GM21737 (cell line): ENCODE measurements around the gene VMAC.
A peak's percentile ranks its signal among the peaks of the same experiment; 100 is the strongest.

ENCODE experiments used
- ATAC-seq: cut with Tn5 transposase; IDR thresholded peaks from one replicate; pipeline ENCODE4 v1.9.1; 2021; ENCODE audit warnings: mild to moderate bottlenecking, moderate library complexity; ENCODE audit not compliant: unreplicated experiment

Gene VMAC

DNA sequence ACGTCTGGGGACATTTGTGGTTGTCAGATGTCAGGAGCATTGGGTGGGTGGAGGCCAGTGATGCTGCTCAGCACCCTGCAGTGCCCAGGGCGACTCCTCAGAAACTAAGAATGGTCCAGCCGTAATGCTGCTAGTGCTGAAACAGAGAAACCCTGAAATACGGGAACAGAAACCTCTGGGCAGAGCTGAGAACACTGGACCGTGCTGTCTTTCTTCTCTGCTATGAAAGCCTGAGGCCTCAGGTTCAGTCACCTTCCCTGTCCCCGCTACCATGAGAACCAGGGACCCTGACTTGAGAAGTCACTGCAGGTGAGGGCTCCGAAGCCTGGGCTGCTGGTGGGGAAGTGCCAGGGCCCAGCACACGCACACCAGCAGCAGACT lies 22.8 kb downstream of the VMAC start:
- ATAC-seq = peak; percentile 76

DNA sequence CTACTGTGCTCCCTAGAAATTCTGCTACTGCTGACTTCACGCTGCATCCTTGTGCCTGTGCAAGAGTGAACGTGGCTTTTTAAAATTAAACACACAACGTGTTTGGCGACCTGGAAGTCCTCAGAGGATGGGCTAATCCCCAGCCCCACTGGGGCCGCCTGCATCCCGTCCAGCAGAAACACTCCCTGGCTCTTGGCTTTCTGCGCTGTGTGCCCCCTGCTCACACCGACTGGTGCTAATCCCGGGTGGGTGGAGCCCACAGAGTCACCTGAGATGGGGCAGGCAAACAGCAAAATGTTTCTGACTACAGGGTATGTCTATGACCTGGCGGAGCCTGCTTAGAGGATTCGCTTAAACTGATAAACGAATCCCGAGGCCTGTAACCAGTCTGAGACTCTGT lies 24.5 kb downstream of the VMAC start:
- no peak for ATAC-seq

DNA sequence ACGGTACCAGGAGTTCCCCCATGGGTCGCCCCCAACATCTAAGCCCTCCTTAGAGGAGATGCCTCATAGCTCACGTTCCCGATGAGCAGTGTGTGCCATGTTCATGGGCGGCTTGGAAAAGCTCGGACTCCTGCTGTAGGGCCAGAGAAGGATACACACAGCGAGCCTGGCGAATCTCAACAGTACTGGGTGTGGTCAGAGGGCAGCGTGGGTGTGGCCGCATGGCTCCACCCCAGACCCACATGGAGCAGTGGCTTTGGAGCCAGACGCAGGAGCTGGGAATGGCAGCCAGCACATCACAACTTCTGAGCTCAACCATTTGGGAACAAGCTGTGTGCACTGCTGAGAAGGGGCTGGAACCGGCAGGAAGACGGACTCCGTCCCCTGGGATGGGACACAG lies 25.0 kb downstream of the VMAC start:
- ATAC-seq = no peak

DNA sequence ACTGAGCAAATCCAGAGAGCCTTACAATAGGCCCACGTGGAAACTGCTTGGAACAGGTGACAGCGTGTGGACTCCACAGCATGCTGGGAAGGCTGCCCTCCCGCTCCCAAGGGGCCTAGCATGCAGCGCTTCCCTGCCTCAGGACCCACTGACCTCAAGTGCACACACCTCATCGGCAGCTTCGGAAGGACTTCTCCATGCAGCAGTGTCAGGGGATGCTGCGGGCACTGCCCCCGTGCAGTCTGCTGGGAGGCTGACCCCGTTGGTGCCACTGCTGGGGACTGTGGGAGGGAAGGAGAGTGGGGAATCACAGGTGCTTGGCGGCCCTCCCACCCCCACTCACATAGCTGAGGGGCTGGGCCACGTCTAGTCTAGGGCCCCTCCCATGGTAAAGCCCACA lies 26.6 kb downstream of the VMAC start:
- ATAC-seq = no peak

DNA sequence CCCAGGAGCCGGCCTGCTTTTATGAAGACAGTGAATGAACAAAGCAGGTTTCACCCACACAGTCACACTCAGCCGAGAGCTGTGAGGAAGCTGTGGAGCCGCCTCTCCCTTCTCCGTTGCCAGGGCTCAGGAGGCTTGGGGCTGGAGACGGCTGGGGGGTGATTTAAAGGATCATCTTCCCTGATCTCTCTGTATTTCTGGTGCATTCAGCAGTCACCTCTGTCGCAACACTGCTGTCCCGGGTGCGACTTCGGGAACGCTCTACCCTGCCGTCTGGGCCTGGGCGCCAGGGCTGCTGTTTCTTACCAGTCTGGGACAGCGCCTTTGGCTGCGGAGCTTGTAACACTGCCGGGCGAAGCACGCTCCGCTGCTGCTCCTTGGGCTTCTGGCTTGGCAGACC lies 27.5 kb downstream of the VMAC start:
- ATAC-seq = no peak

DNA sequence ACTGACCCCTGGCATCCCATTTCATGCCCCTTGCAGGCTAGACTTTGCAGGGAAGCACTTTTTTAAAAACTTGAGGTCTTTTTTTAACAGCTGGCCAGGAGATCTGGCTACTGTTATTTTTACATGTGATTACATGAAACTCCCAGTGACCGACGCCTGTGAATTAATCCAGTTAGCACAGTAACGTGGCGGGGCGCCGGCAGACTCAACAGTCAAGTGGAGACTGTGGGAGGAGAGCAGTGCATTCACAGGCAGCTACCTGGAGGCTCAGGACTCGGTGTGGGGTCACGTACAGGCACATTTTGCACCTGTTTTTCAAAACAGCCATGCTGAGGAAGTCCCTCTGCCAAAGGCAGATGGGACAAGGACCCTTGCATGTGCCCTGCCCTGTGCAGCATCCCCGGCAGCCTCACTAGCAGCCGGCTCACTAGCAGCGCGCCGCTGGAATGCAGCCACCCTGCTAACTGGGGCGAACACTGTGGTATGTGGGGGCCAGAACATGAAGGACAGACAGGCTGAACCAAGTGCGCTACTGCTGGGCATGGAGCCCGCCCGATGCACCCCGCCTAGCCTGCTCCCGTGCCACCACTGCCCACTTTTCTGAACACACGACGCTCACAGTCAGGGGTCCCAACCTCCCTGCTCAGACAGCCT lies 28.1 kb downstream of the VMAC start:
- ATAC-seq = no peak

DNA sequence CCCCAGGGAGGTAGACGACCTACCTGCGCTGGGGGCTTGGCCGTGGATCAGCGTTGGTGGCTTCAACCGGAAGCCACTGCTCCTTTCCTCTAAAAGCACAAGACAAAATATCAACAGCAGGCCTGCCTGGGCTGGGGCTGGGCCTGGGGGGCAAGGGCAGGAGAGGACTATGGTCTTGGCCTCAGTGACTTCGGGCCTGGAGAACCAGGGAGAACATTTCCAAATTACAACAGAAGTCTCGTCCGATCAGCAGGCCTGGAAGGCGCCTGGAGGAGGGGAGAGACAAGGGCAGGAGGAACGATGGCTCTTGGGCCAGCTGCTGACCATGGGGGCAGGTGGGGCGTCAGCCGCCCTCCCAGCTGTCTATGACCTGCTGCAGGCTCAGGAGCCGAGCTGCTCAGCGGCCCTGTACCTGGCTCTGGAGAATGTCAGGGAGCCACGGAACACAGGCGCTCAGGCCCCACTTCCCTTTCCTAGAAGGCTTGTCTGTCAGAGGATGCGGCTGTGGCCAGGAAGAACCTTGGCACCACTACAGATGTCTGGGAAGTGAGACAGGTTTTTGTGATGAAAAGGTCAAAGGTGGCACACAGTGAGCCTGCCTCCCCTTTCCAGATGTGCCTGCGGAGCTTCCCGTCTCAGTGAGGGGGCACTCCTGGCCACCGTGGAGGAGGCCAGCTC lies 28.9 kb downstream of the VMAC start:
- no peak for ATAC-seq

DNA sequence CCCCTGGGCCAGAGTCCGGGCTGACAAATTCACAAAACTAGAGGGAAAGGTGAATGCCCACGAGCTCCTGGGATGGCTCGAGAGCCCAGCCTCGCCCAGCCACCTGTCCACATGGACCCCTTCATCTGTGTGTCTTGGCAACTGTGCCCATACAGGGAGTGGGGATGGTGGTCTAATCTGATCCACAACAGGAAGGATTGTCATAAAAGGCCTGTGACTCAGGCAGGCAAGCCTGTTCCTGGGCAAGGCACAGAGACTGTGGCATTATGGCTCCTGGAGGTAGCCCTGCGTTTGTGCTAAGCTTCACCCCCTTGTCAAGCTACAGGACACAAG lies 29.4 kb downstream of the VMAC start:
- no peak for ATAC-seq

DNA sequence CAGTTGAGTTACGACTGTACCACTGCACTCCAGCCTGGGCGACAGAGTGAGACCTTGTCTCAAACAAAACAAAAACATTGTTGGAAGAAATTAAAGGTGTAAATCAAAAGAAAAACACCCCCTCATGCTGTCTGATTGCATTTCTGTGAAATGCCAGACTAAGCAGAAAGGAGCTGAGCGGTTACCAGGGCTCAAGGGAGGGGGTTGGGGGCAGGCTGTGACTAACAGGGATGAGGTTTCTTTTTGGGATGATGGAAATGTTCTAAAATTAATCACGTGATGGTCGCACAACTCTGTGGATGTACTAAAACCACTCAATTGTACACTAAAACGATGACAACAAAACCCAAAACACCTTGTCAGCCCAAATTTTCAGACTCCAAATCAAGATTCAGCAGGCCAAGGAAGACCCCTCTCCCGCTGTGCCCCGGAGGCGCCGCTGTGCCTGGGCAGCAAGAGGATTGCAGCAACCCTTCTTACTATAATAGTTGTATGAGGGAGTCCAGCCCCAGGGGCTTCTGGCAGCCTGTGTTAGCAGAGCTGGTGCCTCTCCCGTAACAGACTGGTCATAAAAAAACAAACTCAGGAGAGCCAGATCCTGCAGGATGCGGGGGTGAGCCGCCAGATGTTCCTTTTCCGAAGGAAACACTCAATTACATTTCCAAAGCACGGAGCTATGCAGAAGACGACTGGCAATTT lies 30.3 kb downstream of the VMAC start:
- no peak for ATAC-seq

DNA sequence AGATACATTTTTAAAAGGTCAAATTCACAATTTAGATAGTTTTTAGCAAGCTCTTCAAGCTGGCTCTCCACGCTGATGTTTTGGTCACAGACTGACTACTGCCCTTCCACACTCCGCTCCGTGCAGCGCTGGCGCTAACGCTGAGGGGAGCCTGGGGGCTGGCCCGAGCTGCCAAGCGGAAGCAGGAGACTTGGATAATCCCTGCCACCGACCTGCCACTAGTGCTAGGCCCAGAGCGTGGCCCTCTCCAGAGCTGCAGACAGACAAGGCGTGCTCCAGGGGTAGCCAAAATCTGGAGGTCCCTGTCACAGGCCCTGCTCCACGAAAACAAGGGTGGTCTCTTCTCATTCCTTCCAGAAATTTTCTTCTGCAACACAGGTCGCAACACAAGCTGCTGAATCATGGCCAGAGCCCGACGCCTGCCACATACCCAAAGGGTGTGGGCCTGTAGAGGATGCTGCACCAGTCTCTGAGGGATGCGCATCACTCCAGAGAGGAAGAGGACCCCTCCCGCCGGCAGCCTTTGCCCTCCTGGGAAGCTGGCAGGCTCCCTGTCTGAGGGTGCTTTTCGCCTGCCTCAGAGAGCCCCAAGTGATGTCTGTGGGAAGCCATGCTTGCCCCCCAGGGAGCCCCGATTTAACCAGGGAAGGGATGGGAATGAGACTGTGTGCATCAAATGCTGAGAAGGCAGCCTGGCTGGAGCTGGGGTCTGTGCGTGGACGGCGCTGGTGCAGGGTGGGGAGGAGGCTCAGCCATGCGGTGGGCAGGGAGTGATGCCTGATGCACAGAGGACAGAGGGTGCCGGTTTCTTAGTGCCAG lies 31.0 kb downstream of the VMAC start:
- ATAC-seq = no peak

DNA sequence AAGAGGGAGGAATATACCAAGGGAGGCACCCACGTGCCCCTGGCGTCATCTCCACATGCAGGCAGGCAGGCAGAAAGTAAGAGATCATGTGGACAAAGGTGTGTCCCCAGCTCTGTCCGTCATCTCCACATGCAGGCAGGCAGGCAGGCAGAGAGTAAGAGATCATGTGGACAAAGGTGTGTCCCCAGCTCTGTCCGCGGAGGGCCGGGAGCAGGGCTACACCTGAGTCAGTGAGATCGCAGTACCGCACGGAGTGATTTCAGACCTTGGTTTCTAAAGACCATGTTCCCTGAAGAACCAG lies 31.6 kb downstream of the VMAC start:
- no peak for ATAC-seq

DNA sequence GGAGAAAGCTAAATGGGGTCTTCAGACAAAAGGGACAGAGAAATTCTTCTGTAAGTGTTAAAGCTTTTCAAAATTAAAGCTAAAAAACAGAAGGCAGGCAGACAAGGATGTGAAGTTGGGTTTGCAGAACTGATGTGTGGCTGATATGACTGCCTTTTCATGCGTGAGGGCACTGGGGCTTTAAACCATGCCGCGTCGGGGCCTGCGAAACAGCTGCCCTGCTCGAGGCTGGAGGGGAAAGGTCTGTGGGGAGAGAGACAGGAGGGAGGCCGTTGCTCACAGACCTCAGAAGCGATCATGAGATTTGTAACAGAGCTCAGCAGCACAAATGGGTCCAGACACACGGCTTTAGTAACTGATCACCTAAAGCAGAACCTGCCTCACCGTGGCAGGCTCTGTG lies 32.9 kb downstream of the VMAC start:
- no peak for ATAC-seq

DNA sequence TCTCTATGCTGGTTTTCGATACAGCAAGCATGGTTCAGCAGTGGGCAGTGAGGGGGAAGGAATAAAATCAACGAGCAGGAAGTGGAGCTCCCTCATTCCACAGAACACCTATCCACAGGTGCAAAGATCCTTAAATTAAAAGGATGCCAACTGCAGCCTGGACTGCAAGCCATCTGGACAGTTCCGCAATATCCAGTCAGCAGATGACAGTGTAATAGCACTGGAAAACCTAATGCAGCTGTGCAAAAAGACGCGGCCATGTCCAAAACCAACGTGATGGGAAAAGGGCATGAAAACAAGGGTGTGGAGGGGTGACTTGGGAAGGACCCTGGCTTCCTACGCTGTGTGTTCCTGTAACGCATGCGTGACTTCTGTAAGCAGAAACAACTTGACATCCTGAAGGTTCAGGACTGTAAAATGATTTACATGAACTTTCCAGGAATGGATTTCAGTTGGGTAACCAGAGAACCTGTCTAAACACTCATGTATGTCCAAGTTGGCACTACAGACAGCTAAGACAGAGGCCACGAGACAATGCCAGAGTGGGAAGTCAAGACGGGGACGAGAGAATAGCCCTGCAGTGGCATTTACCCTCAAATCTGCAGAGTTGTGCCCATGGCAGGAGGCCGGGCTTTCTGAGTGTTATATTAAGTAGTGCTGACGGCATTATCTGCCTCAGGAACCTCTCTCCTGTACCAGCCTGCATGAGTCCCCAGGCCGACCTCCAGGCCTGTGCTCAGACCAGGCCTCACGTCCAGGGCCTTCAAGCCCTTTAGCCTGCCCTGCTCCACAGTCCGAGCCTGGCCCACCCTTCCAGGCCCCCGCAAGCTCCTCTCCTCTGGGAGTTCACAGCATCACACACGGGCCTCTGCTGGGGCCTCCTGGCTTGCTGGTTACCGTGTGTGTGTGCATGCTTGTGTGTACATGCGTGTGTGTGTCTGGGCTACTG lies 35.9 kb downstream of the VMAC start:
- ATAC-seq = no peak

DNA sequence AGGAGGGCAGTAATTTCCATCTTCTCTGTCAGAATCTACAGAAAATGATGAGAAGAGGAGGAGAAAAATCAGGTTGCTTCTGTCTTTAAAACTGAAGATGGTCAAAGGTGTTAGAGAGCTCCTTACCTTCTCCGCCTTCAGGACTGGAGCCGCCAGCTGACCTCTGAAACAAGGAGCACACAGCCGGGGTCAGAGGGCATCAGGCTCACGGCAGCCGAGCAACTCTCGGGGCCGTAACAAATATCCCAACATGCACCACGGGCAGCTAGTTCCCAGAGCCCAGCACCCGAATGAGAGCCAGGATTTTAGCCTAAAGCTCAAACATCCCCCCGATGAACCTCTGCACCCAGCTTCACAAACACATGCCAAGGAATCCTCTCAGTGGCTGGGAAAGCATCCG lies 37.0 kb downstream of the VMAC start:
- no peak for ATAC-seq

DNA sequence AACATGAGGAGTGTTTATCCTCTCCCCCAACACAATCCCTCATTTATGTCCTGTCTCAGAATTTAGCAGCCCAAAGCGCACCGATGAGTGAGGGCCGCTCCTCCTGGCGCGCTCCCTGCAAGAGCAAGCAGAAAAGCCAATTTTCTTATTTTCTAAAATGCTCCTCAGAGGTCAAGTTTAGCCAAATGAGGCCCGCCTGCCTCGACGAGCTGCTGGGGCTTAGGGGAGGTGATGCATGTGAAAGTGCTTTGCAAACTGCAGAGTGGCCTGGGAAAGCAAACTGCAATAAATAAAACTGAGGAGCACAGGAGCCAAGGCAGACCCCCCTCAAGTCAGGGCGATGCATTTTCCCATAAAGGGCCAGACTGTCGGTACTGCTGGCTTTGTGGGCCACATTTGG lies 38.4 kb downstream of the VMAC start:
- ATAC-seq = no peak

DNA sequence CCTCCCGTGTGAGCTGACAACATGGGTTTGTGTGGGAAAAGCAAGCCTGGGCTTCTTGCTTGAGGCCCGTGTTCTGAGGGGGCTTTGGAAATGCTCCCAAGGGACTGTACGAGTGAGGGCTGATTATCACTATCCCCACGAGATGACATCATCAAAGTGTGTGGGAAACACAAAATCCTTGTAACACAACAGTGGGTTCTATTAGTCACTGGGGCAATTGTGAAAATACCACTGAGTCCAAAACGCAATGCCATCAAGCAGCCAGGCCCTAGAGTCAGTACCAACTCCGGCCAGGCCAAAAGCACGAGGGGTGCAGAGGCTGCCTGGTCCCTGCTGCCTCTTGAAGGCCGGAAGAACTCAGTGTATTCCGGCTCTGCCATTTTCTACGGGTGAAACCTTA lies 39.0 kb downstream of the VMAC start:
- ATAC-seq = no peak

DNA sequence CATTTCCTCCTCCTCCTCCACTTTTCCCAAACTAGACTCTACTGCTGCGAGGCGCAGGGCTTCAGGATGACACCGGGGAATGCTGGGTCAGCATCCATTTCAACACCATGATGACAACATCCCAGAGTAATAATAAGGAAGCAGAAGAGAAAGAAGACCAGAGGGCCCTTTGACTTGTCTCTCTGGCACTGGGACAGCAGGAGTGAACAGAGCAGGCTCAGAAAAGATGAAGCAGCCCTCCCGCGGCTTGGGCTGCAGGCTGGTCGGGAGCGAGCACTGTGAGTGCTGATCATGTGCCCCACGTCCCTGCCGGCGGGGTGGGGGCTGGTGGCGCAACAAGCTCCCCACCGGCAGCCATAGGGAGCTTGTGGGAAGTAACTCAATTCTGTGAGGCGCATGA lies 42.8 kb downstream of the VMAC start:
- no peak for ATAC-seq

DNA sequence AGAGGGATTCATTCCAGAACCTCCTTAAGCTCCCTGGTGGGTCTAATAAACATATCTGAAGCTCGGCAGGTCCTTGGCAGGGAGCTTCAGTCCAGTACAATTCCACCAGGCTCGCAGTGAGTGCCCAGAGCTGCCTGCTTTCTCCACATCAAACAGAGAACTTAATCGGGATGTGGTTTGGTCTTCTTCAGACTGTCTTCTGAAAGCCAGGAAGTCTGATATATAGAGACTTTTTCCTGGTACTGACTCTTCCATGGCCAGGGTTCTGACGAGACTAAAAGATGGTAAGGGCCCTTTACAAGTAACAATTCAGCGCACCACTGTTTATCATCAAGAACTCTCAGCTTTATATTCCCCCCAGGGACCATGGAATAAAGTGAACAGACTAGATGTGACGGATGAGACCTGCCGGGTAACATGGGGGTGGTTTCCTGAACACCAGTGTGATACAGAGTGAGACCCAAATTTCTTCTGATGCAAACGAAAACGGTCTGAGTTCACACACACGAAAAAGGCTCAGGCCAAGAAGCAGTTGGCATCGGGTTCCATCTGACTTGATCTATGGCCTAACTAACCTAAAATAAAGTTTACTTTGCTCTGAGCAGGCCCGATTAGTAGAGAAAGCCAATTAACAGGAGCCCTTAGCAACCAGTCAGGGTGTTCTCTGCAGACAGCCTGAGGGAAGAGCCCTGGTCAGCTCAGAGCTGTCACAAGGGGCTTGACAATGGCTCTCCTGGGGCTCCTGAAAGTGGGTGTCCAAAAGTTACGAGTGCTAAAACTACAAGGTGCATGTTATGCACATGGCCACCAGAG lies 44.3 kb downstream of the VMAC start:
- ATAC-seq = no peak

DNA sequence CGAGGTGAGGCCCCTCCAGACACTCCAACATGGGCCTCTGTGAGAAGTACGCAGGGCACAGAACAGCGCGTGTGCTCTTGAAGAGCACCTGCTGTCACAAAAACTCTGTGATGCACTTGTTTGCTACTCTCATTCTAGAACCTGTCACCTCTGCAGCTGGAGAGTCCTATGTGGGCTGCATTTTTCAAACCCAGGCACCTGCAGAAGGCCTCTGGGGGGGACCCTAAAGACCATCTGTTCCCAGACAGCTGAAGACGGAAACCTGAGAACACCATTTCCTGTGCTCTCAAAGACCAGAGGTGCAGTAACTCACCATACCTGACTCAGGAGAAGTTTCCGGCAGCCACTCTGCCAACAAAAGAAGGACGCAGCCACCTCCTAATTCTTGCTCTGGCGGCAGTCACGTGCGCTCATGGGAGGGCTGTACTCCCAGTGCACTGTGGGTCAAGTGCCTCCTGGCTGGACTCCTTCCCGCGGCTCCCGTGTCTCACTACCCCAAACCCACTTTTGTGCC lies 45.2 kb downstream of the VMAC start:
- no peak for ATAC-seq

DNA sequence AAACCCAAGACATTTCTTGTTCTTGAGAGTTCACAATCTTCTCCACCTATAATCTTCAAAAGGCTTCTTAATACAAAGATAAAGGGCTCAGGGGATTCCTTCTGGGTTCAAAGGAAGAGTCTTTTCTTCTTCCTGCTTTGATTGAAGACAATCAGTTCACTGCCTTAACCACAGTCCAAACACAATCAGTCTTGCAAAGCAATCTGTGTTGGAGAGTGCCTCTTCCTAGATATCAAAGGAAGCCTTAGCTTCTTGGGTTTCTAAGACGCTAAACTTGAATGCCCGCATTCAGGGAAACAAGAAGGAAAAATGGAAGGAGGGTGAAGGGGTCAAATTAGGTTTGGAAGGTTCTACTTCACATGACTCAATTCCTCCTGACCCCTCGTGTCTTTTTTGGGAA lies 46.1 kb downstream of the VMAC start:
- no peak for ATAC-seq
